CD8-positive, alpha-beta memory T cell (primary cell): ENCODE results near the gene CUX1. TPM values are rescaled to one million over a fixed set of nuclear protein-coding genes. Genes with fewer than 3 reads are reported as not detected.

Experiments
- CTCF ChIA-PET: fragments of 350-600 bp; sonication (Branson Sonifier 250); formaldehyde crosslinking; loops from one replicate; lab custom pipeline; 2021; ENCODE audit warnings: antibody characterized with exemption; lab: Charles Lee
- POLR2A ChIA-PET: fragments of 350-600 bp; sonication (Branson Sonifier 250); formaldehyde crosslinking; loops from one replicate; lab custom pipeline; 2021; ENCODE audit warnings: antibody characterized with exemption; lab: Charles Lee
- DNase-seq, 5 donors: peaks; one replicate each; pipeline versions ENCODE4 v3.0.0 to v3.0.0-alpha.2; 2020 to 2022; ENCODE audit warnings: mixed read lengths in 1 of 5
- H3K27ac ChIP-seq: one replicate; pipeline ENCODE4 v1.7.0; 2013; ENCODE audit warnings: low read depth, mild to moderate bottlenecking, low read length, moderate library complexity
- H3K27me3 ChIP-seq: 2 replicates; pipeline ENCODE4 v1.7.0; 2013; ENCODE audit warnings: low read length, mild to moderate bottlenecking; ENCODE audit not compliant: insufficient read depth, poor library complexity, severe bottlenecking
- H3K36me3 ChIP-seq: 2 replicates; pipeline ENCODE4 v1.7.0; 2013; ENCODE audit warnings: mild to moderate bottlenecking, low read length, moderate library complexity; ENCODE audit not compliant: insufficient read depth
- H3K4me1 ChIP-seq: 2 replicates; pipeline ENCODE4 v1.7.0; 2013; ENCODE audit warnings: mild to moderate bottlenecking, low read length, moderate library complexity; ENCODE audit not compliant: insufficient read depth
- H3K4me3 ChIP-seq: 2 replicates; pipeline ENCODE4 v1.7.0; 2013; ENCODE audit warnings: mild to moderate bottlenecking, low read length
- H3K9me3 ChIP-seq: 2 replicates; pipeline ENCODE4 v1.7.0; 2013; ENCODE audit warnings: mild to moderate bottlenecking, low read length
- H3K27ac Mint-ChIP-seq, 8 donors: one replicate each; pipeline ENCODE4 v1.8.0; 2020 to 2021; ENCODE audit warnings: mixed read lengths in 8 of 8, mild to moderate bottlenecking in 6 of 8, inconsistent platforms in 3 of 8, moderate library complexity in 3 of 8
- H3K27me3 Mint-ChIP-seq, 2 donors: one replicate each; pipeline ENCODE4 v1.8.0; 2020 to 2021; ENCODE audit warnings: mixed read lengths in 2 of 2, mild to moderate bottlenecking in 1 of 2, moderate library complexity in 1 of 2
- H3K36me3 Mint-ChIP-seq, 3 donors: one replicate each; pipeline ENCODE4 v1.8.0; 2020 to 2021; ENCODE audit warnings: mixed read lengths in 3 of 3, inconsistent platforms in 1 of 3, mild to moderate bottlenecking in 1 of 3
- H3K4me1 Mint-ChIP-seq, 3 donors: one replicate each; pipeline ENCODE4 v1.8.0; 2020 to 2021; ENCODE audit warnings: mixed read lengths in 3 of 3, inconsistent platforms in 1 of 3, mild to moderate bottlenecking in 1 of 3
- H3K4me3 Mint-ChIP-seq, 7 donors: one replicate each; pipeline ENCODE4 v1.8.0; 2020 to 2021; ENCODE audit warnings: mixed read lengths in 7 of 7, mild to moderate bottlenecking in 6 of 7, moderate library complexity in 4 of 7, inconsistent platforms in 2 of 7
- H3K9me3 Mint-ChIP-seq, 5 donors: one replicate each; pipeline ENCODE4 v1.8.0; 2020 to 2022; ENCODE audit warnings: mixed read lengths in 5 of 5, mild to moderate bottlenecking in 3 of 5, moderate library complexity in 2 of 5, inconsistent platforms in 1 of 5
- polyA plus RNA-seq: library from polyadenylated mRNA; unstranded; fragments of 300-500 nt; fragmentation: Illumina TruSeq; gene quantifications from one replicate; pipeline ENCODE4 v1.2.3, GENCODE V29; 2021
- total RNA-seq, 2 experiments: library from RNA; stranded (reverse); gene quantifications; one replicate each; pipeline ENCODE4 v1.2.3, GENCODE V29; 2021

Gene CUX1
- total and polyA plus RNA-seq, 3 experiments from 2014 or later, result 23.2 to 26.4 (median 23.6) TPM

GRCh38 chr7:102167254-102167653 is 349.8 kb downstream of the CUX1 start:
- POLR2A ChIA-PET, result no interaction called here
- Histone ChIP-seq H3K4me1 (no peaks in the 10 kb centered on the region), H3K9me3 (no peaks in the 10 kb centered on the region), H3K36me3 (no peaks in the 10 kb centered on the region), H3K4me3 (no peak overlapping the region), H3K27ac (no peak overlapping the region), H3K27me3 (no peaks in the 10 kb centered on the region)
- no peaks in the 10 kb centered on the region for H3K9me3 Mint-ChIP-seq
- H3K27me3 Mint-ChIP-seq, result no peaks in the 10 kb centered on the region
- H3K4me3 Mint-ChIP-seq, result no peak overlapping the region
- peaks cover 0 to 45% (median 8%) of the 10 kb centered on the region in 3 donors for H3K36me3 Mint-ChIP-seq
- H3K4me1 Mint-ChIP-seq, result no peaks in the 10 kb centered on the region
- CTCF ChIA-PET, result no interaction called here
- no peak overlapping the region for H3K27ac Mint-ChIP-seq
- DNase-seq, result no peak

- Mint-ChIP-seq H3K9me3 (no peaks in the 10 kb centered on the region), H3K36me3 (peaks cover 0 to 52% (median 8%) of the 10 kb centered on the region in 3 donors), H3K27me3 (no peaks in the 10 kb centered on the region), H3K4me1 (no peaks in the 10 kb centered on the region), H3K27ac (no peak overlapping the region), H3K4me3 (no peak overlapping the region)
- no peaks in the 10 kb centered on the region for H3K27me3 ChIP-seq
- no peak for DNase-seq
- H3K4me3 ChIP-seq, result no peak overlapping the region
- H3K27ac ChIP-seq, result no peak overlapping the region
- H3K4me1 ChIP-seq, result no peaks in the 10 kb centered on the region
- H3K9me3 ChIP-seq, result no peaks in the 10 kb centered on the region
- ChIA-PET POLR2A (no interaction called here), CTCF (no interaction called here)
- no peaks in the 10 kb centered on the region for H3K36me3 ChIP-seq
Observed at GRCh38 chr7:102169651-102170392, 352.4 kb downstream of the CUX1 start.

- H3K36me3 Mint-ChIP-seq, result peaks cover 0 to 56% (median 8%) of the 10 kb centered on the region in 3 donors
- Histone ChIP-seq H3K27ac (no peak overlapping the region), H3K27me3 (no peaks in the 10 kb centered on the region), H3K4me1 (no peaks in the 10 kb centered on the region), H3K9me3 (no peaks in the 10 kb centered on the region), H3K4me3 (no peak overlapping the region), H3K36me3 (no peaks in the 10 kb centered on the region)
- CTCF ChIA-PET, result no interaction called here
- no peak for DNase-seq
- no peaks in the 10 kb centered on the region for H3K4me1 Mint-ChIP-seq
- H3K27me3 Mint-ChIP-seq, result no peaks in the 10 kb centered on the region
- POLR2A ChIA-PET, result no interaction called here
- H3K9me3 Mint-ChIP-seq, result no peaks in the 10 kb centered on the region
- no peak overlapping the region for H3K27ac Mint-ChIP-seq
- no peak overlapping the region for H3K4me3 Mint-ChIP-seq
Observed at GRCh38 chr7:102170393-102170970, 353.1 kb downstream of the CUX1 start.

- no peaks in the 10 kb centered on the region for H3K4me1 ChIP-seq
- no peak overlapping the region for H3K27ac ChIP-seq
- no peaks in the 10 kb centered on the region for H3K36me3 ChIP-seq
- ChIA-PET POLR2A (no interaction called here), CTCF (no interaction called here)
- Mint-ChIP-seq H3K4me1 (no peaks in the 10 kb centered on the region), H3K36me3 (peaks cover 0 to 62% (median 11%) of the 10 kb centered on the region in 3 donors), H3K4me3 (no peak overlapping the region), H3K9me3 (no peaks in the 10 kb centered on the region), H3K27me3 (no peaks in the 10 kb centered on the region), H3K27ac (no peak overlapping the region)
- no peaks in the 10 kb centered on the region for H3K27me3 ChIP-seq
- H3K9me3 ChIP-seq, result no peaks in the 10 kb centered on the region
- no peak overlapping the region for H3K4me3 ChIP-seq
- DNase-seq, result no peak
Observed at GRCh38 chr7:102173669-102174068, 356.2 kb downstream of the CUX1 start.

GRCh38 chr7:102175423-102176170 is 358.2 kb downstream of the CUX1 start:
- H3K4me1 ChIP-seq, result no peaks in the 10 kb centered on the region
- no peaks in the 10 kb centered on the region for H3K27me3 ChIP-seq
- H3K27ac Mint-ChIP-seq, result peak overlapping the region in 1 of 8 donors; percentile 24
- peaks cover 0 to 67% (median 13%) of the 10 kb centered on the region in 3 donors for H3K36me3 Mint-ChIP-seq
- H3K27ac ChIP-seq, result no peak overlapping the region
- no peaks in the 10 kb centered on the region for H3K27me3 Mint-ChIP-seq
- CTCF ChIA-PET, result no interaction called here
- H3K4me1 Mint-ChIP-seq, result no peaks in the 10 kb centered on the region
- no peaks in the 10 kb centered on the region for H3K9me3 Mint-ChIP-seq
- H3K9me3 ChIP-seq, result no peaks in the 10 kb centered on the region
- H3K4me3 Mint-ChIP-seq, result no peak overlapping the region
- POLR2A ChIA-PET, result no interaction called here
- H3K36me3 ChIP-seq, result no peaks in the 10 kb centered on the region
- H3K4me3 ChIP-seq, result no peak overlapping the region
- DNase-seq, result no peak

- Mint-ChIP-seq H3K9me3 (no peaks in the 10 kb centered on the region), H3K4me1 (no peaks in the 10 kb centered on the region), H3K27me3 (no peaks in the 10 kb centered on the region), H3K27ac (no peak overlapping the region), H3K4me3 (no peak overlapping the region), H3K36me3 (peaks cover 6 to 68% (median 17%) of the 10 kb centered on the region in 3 donors)
- no peak for DNase-seq
- CTCF ChIA-PET, result interaction anchor here (0.7 kb wide), 1 partner anchor 207 kb away, joined by 3 read pairs; no protein-coding TSS in a partner anchor
- POLR2A ChIA-PET, result no interaction called here
- Histone ChIP-seq H3K27me3 (no peaks in the 10 kb centered on the region), H3K36me3 (no peaks in the 10 kb centered on the region), H3K27ac (no peak overlapping the region), H3K9me3 (no peaks in the 10 kb centered on the region), H3K4me1 (no peaks in the 10 kb centered on the region), H3K4me3 (no peak overlapping the region)
Observed at GRCh38 chr7:102178410-102178809, 361.0 kb downstream of the CUX1 start.

- H3K4me3 Mint-ChIP-seq, result no peak overlapping the region
- H3K36me3 ChIP-seq, result no peaks in the 10 kb centered on the region
- H3K27me3 ChIP-seq, result no peaks in the 10 kb centered on the region
- no peaks in the 10 kb centered on the region for H3K4me1 ChIP-seq
- H3K9me3 Mint-ChIP-seq, result no peaks in the 10 kb centered on the region
- ChIA-PET POLR2A (no interaction called here), CTCF (no interaction called here)
- DNase-seq, result no peak
- no peaks in the 10 kb centered on the region for H3K4me1 Mint-ChIP-seq
- no peaks in the 10 kb centered on the region for H3K9me3 ChIP-seq
- no peak overlapping the region for H3K27ac ChIP-seq
- H3K27me3 Mint-ChIP-seq, result no peaks in the 10 kb centered on the region
- H3K27ac Mint-ChIP-seq, result no peak overlapping the region
- no peak overlapping the region for H3K4me3 ChIP-seq
- peaks cover 6 to 70% (median 16%) of the 10 kb centered on the region in 3 donors for H3K36me3 Mint-ChIP-seq
Observed at GRCh38 chr7:102180727-102181126, 363.3 kb downstream of the CUX1 start.

DNA sequence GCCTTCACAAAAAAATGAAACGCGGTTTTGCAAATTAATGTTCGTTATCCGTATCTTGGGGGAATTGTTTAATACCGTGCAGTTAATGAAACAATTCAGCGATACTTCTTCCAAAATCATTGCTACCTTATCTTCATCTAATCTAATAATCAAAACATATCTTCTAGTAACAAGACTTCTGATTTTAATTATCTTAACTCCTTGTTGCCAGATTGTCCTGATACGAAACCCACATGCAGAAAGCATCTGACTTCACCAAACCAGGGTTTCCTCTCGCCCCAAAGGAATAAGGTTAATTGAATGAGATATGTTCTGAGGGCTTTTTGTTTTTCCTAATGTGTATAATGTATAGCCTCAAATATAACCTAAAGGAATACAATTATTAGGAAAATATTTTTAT is 364.1 kb downstream of the CUX1 start:
- H3K4me1 ChIP-seq, result no peaks in the 10 kb centered on the region
- DNase-seq, result no peak
- no peaks in the 10 kb centered on the region for H3K27me3 ChIP-seq
- Mint-ChIP-seq H3K4me1 (no peaks in the 10 kb centered on the region), H3K27ac (no peak overlapping the region), H3K36me3 (peaks cover 6 to 73% (median 18%) of the 10 kb centered on the region in 3 donors), H3K4me3 (no peak overlapping the region), H3K27me3 (no peaks in the 10 kb centered on the region), H3K9me3 (no peaks in the 10 kb centered on the region)
- no peak overlapping the region for H3K27ac ChIP-seq
- no peaks in the 10 kb centered on the region for H3K9me3 ChIP-seq
- no peaks in the 10 kb centered on the region for H3K36me3 ChIP-seq
- ChIA-PET POLR2A (no interaction called here), CTCF (no interaction called here)
- H3K4me3 ChIP-seq, result no peak overlapping the region
